SKM-1 (cell line): ENCODE data around the gene JAG2.

Experiments used
- DNase-seq: peaks from one replicate; lab custom pipeline; 2025; ENCODE audit not compliant: unreplicated experiment; lab: John Stamatoyannopoulos, UW

JAG2 gene

DNA sequence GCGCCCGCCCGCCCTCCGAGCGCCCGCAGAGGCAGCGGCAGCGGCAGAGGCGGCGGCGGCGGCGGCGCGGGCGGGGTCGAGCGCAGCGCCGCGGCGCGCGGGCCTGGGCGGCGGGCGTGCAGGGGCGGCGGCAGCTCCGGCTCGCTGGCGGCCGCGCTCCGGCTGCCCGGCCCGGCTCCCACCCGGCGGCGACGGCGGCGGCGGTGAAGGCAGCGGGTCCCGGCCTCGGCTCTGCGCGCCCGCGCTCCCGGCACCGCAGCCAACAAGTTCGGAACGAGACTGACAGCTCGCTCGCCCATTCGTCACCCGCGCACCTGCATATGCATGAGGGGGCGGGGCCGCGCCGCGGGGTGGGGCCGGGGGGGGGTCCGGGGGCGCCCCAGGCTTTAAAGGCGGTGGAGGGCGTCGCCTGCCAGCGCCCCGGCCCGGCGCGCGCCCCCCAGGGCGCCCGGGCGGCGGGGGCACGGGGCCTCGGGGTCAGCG lies at the start of gene JAG2:
Gene JAG2 (minus strand): TSS at position 281 of the 483 bp plus-strand sequence. CDS start 356 bp downstream, outside the sequence.
- DNase-seq, result no peak

DNA sequence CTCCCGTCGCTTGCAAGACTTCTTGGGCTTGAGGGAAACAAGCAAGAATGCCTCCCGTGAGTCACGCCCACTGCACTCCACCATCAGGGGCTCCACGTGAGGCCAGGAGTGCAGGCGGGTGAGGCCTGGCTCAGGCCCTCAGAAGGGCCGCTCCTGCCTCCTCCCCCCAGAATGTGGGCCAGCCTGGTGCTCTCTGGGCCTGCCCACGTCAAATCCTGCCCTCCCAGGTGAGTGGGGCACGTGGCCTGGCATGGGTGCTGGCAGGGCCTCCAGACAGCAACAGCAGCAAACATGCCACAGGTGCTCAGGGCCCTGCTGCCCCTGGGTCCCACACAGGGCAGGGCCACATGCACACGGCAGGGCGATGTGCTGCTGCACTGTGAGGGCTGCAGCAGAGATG lies 49.2 kb upstream of the JAG2 start:
- no peak for DNase-seq

DNA sequence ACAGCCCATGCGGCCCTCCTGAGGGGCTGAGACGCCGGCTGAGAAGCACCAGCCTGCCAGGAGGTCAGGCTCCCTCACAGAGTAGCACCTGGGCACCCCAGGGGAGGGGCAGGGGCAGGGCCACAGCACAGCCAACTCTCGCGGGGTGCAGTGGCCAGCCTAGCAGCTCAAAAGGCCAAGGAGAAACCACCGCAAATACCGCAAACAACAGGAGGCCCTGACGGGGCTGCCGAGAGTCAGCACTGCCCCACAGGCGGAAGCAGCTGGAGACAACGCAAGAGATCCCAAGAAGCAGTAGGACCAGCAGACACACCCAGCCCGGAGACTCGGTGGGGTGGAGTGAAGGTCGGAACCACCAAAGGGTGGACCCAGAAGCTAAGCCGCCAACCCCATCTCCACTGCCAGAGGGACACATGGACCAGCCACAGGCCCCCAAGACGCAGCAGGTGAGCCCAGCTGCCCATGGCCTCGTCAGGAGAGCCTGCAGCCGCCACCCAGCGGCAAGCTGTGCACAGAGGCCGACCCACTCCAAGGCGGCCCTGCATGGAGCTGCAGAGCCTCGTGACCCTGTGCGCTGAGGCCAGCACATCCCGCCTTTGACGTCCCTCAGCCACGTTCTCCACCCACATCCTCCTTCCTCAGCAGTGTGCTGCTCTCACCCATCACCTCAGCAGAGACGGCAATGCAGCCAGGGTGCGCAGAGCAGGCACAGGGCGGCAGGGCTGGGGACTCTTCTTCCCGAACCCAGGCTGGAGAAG lies 48.1 kb upstream of the JAG2 start:
- no peak for DNase-seq

DNA sequence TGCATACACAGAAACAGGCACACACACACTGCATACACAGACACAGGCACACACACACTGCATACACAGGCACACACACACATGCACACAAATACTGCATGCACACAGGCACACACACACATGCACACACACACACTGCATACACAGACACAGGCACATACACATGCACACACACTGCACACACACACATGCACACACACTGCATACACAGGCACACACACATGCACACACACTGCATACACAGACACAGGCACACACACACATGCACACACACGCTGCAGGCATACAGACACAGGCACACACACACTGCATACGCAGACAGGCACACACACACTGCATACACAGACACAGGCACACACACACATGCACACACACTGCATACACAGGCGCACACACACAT lies 47.0 kb upstream of the JAG2 start:
- no peak for DNase-seq

DNA sequence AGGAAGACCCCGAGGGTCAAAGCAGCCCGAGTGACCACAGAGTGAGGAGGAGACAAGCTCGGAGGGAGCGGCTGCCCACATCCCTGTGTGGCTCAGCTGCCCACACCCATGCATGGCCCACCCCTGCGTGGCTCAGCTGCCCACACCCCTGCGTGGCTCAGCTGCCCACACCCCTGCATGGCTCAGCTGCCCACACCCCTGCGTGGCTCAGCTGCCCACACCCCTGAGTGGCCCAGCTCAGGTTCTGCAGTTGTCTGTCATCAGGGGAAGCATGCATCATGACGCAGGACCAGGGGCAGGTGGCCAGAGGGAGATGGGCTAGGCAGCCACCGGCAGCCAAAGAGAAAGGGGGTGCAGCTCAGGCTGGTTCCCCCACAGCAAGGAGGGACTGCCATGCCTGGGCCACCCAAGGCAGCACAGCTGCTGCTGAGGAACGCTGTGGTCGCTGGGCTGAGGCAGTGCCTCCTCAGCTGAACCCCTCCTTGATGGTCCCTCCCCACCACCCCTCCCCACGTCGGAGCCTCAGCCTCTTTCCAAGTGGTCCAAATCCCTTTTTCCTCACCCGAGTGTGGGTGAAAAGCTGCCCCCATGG lies 45.8 kb upstream of the JAG2 start:
- no peak for DNase-seq

DNA sequence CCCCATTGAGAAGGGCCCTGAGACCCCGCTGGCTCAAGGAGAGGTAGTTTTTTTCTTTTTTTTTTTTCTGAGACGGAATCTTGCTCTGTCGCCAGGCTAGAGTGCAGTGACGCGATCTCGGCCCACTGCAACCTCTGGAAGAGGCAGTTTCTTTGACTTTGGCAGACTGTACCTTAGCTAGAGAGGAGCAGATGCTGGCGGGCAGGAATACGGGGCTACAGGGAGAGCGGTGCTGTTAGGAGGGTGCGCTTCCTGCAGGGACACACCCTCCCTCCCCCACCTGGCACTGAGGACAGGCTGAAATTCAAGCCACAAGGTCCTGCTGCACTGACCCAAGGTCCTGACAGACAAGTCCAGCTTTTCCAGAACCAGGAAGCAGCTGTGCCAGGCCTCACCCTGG lies 44.8 kb upstream of the JAG2 start:
- DNase-seq, result no peak

DNA sequence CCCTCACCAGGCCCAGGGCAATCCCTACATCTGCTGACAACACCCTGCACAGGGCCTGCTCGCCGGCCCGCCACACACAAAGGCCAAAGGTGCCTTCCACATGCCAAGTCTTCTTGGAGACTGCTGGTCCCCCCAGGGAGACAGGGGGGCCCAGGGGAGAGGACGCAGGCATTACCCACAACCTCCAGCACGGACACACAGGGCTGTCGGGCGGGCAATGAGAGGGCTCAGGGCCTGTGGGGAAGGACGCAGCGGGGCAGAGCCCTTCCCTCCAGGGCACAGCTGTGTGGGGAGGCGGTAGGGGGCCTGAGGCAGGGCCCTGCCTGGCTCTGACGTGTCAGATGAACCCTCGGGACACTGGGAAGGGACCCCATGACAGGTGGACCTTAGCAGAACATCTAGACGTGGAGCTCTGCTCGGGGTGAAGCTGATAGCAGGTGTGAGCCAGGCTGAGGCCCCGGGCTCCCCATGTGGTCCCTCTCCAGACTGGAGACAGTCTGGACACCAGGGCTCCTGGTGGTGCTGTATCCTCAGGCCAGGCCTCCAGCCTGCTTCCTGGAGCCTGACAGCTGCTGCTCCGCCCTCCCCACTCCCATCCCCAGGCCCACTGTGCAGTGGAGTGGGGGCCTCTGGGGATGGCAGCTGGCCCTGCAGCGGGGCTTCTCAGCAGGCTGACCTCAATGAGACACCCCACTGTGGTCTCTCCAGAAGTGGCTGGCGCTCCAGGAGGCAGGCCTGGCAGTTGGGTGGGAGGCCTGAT lies 44.1 kb upstream of the JAG2 start:
- DNase-seq, result no peak

DNA sequence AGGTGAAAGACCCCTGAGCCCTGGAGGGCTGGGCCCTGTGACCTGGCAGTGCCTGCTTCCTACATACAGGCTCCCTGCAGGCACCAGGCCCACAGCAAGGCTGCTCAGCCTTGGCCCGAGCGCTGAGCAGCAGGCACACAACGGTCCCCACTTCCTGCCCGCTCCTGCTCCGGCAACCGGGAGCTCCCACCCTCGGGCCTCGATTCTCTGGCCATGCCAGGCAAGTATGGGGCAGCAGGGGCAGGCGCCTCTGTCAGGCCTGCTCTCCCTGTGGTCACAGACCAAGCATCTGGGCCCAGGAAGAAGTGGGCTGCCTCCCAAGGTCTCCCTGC lies 43.1 kb upstream of the JAG2 start:
- DNase-seq, result no peak

DNA sequence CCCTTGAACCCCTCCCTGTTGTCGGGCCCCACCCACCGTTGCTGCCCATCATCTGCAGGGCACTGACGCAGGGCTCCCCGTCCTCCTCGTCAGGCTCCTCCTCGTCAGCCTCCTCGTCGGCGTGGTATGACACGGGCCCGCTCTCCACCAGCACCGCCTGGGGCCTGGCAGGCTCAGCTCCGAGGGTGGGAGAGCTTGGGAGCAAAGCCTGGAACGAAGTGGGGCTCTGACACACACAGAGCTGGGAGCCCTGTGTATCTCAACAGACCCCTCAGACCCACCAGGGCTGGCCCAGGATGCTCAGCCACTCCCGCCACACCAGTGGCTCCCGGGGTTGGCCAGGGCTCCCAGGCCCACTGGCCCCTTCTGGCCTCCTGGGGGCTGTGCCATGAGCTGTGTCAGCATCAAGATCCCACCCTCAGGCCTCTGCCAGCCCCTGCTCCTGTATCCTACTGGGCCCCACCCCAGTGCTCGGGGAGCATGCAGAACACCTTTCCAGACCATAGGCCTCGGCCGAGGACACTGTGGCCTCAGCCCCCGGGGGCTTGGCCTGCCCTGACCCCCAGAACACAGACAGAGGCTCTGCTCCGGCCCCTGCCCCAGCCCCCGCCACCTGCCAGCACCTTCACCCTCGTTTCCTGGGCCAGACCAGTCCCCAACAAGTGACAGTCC lies 42.6 kb upstream of the JAG2 start:
- no peak for DNase-seq

DNA sequence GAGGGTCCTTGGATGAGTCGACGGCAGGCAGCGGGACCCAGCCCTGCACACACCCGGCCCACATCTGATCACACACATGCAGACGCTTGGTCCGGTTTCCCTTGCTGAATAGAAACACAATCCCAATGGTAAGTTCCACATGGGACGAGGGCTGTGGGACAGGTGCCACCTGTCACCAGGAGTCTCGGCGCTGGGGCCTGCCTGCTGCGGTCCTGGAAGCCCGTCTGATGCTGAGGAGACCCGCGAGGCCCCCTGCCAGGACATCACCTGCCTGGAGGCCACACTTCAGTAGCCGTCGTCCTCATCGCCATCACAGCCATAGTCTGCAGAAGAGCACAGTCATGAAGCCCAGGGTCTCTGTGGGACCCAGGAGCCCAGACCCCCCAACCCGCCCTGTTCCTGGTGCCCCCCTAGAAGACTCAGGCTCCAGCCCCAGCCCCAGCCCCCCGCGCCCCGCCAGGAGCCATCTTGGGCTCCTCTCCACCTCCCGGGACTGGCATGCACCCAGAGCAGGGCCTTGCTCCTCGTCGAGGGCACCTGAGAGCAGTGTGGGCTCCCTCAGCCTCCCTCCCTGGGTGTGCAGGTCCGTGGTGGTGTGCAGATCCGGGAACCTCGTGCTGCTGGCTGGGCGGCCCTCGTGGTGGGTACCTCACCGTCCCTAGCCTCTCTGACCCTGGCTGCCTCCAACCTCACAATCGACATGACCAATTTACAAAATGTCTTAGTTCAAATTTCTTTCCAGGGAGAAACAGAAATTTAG lies 41.9 kb upstream of the JAG2 start:
- DNase-seq, result no peak

DNA sequence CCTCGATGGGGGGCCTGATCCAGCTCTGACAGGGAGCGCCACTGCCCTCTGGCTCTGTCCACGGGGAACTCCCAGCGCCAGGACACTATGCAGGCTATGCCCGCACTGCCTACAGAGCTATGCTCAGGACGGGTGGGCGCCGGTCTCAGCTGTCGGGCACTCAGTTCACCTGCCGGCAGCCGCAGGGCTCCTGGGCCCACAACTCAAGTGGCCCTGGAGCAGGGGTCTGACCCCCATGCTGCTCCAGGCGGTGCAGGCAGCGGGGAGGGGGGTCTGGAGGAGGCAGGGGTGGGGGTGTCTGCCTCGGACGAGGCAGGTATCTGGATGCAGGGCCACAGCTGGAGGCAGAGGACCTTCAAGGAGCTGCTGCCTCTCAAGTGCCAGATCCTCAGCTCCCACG lies 41.1 kb upstream of the JAG2 start:
- DNase-seq, result no peak

DNA sequence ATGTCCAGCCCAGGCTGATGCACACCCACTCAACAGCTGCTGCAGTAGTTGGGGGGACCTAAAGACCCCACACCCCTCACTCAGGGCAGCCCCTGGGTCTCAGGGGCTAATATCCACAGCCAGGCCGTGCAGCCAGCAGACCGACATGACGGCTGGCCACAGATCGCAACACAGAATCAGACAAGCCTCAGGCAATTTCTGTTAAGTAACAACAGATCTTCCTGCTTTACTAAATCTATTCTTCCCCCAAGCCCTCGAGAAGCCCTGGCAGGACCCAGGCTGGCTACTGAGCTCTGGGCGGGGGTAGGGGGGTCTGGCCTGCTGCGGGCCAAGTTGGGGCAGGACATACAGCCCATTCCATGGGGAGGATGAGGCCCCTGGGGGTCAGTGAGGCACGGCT lies 40.5 kb upstream of the JAG2 start:
- no peak for DNase-seq

DNA sequence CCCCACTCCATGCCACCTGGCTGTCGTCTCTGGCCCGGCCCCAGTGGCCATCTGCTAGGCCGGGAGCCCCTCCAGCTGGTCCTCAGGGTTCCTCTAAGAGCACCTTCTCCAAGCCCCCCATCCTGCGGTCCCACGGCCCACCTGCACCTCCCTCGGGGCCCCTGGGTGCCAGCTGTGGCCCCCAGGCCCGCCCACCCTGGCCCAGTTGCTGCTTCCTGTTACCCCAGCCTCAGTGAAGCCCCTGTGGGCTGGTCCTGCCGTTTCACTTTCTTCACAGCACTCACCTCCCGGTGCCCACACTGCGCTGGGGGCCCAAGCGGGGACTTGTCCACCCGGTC lies 40.1 kb upstream of the JAG2 start:
- DNase-seq, result no peak

DNA sequence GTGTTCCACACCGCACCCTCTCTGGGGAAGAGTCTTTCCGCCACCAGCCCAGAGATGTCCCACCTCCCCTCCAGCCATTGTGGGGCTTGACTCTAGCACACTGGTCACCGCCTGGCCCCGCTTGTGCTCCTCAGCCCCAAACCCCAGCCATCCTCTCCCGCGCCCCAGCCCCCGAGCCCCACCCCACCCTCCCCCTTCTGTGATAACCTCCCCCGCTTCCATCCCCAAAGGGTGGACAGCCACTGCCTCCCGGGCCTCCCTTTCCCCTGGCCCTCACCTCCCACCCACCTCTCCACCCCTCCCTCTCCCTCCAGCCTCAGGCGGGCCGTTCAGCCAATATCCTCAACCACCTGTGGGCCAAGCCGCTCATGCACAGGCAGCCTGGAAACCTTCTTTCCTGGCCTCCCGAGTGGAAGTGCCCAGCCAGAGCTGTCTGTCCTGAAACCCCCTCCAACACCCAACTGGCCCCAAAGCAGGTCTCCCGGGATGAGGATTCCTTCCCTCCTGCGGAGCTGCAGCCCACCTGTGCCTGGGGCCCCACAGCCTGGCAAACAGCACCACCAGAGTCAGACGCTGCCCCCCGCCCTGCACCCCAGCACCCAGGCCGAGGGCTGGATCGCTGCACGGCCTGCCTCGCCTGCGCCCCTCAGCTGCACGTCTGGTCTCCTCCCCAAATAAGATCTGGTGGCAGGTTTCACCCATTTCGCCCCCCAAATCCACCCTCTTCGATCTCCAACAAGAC lies 39.6 kb upstream of the JAG2 start:
- no peak for DNase-seq

DNA sequence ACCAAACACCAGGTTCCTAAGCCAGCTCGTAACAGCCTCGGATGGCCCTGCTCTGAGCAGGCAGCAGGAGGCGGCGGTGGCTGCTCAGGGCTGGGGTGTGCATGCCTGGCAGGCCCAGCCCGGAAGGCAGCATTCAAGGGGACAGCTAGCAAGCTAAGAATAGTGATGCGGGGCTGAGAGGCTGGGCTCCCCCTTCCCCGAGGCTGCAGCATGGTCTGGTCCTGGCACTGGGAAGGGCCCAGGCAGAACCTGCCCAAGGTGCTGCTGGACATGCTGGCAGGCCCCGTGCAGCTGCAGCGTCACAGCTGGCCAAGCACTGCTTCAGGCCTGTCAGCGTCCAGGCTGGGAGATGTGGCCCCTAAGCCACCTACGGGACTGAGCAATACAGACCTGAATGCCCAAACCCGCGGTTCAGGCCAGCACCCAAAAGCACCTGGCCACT lies 38.9 kb upstream of the JAG2 start:
- no peak for DNase-seq

DNA sequence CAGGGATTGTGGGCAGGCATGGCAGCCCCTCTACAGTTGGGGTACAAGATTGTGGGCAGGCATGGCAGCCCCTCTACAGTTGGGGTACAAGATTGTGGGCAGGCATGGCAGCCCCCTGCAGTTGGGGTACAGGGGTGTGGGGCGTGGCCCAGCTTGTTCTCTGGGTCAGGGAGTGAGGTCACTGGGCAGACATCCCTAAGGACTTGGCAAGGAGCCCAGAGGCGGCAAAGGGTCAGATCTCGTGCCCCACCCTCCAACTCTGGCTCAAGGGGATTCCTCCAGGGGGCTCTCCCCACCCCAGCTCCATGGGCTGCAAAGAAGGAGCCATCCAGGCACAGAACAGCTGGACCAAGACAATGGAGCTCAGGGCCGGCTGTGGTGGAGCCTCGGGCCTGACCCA lies 38.3 kb upstream of the JAG2 start:
- no peak for DNase-seq

DNA sequence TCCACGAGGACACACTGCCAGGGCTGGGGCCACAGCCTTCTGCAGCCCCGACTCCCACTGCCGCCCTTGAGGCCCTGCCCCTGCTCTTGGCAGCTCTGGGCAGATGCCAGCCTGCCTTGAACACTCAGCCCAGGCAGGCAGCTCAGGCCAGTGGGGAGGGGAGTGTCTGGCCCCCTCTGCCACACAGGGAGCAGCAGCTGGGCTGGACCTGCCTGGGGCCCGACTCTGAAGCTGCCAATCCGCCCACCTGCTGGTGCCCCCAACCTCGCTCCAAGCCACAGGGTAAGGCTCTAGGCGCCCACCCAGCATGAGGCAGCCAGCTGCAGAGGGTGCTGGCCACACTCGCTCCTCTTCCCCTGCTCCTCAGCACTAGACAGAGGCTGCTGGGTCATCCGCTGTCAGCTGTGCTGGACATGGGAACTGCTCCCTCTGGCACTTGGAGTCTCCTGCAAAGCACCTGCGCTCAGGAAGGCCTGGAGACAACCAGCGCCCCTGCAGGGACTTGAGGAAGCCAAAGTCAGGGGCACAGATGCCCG lies 37.2 kb upstream of the JAG2 start:
- no peak for DNase-seq

DNA sequence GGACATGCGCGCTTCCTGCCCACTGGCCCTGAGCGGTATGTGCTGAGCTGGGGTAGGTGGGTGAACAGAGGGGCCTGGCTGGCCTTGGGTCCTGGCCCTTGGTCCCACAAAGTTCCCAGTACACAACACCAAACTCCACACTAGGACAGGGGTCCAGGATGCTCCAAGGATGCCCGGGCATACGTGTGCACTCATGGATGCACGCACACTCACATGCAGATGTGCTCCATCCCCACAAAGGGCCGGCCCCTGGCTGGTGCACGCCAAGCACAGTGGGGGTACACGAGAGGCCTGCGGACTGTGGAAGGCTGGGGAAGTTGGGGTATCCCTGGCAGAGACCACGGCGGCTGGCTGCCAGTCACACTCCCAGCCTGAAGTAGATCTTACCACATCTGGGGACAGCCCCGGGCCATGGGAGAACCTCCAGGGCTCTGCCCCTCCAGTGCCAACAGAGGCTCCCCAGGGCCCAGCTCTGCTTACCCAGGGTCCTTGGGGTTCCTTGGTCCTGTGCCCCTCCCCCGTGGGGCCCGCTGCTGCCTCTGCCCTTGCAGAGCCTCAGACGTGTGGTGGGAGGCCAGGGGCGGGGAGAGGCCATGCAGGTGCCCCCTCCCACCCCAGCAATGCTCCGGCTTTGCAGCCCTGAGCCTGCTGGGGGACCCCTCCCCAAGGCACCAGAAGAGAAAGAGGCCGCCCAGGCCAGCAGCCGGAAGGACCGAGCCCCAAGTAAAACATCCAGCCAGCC lies 36.5 kb upstream of the JAG2 start:
- no peak for DNase-seq

DNA sequence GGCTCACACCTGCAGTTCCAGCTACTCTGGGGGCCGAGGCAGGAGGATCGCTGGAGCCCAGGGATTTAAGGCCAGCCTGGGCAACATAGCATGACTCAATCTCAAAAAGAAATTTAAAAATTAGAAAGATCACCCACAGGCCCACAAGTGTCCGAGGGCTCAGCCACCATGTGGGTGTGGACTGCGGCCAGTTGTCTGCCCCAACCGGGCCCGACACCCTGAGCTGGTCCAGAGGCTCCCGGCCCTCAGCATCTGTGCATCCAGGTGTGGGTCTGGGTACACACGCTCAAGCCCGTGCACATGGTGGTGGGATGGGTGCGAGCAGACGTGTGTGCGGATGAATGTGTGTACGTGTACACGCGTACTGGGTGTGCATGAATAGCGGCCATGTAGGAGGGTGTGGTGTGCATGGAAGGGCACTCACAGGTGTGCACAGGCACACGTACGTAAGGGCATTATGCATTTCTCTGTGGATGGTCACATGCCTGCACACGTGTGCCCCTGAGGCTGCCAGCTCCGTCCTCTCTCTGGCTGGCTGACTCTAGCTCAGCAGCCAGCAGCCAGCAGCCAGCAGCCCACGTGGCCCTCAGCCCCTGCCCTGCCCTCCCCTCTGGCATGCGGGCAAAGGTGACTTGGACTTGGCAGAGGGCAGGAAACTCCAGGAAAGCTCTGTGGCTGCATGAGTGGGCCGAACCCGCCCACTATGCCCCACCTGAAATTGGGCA lies 35.8 kb upstream of the JAG2 start:
- DNase-seq, result no peak
